Measurements from ENCODE around the gene ACD.

GRCh38 chr16:67651039-67651438 lies 9.0 kb downstream of the ACD start:
- no peak for TF ChIP-seq CTCF (IDR thresholded peaks at IDR 0.05; ENCODE audit: low read depth, low read length)
- TF ChIP-seq EZH2phosphoT487 (IDR thresholded peaks at IDR 0.05; ENCODE audit: low read depth), result no peak
